BE2C (cell line): ENCODE data around the gene DNLZ.

ENCODE experiments used
- DNase-seq: peaks from one replicate; pipeline ENCODE4 v3.0.0-alpha.2; 2020
- H3K27me3 ChIP-seq: fragments of 250-450 bp; sonication (Bioruptor Pico); 2 replicates; pipeline ENCODE4 v1.5.1; 2020; ENCODE audit warnings: mild to moderate bottlenecking
- H3K36me3 ChIP-seq: fragments of 250-450 bp; sonication (Bioruptor Pico); 2 replicates; pipeline ENCODE4 v1.5.1; 2020; ENCODE audit warnings: mild to moderate bottlenecking
- H3K4me1 ChIP-seq: fragments of 250-450 bp; sonication (Bioruptor Pico); 2 replicates; pipeline ENCODE4 v1.5.1; 2020
- H3K4me3 ChIP-seq: 2 replicates; pipeline ENCODE4 v1.5.1; 2011; ENCODE audit warnings: low read depth, low read length
- H3K9me3 ChIP-seq: fragments of 250-450 bp; sonication (Bioruptor Pico); 2 replicates; pipeline ENCODE4 v1.5.1; 2020
- TF ChIP-seq, protein P1 (sequence below): IDR thresholded peaks from 2 replicates; pipeline ENCODE4 v1.5.1; 2012; ENCODE audit warnings: mild to moderate bottlenecking, low read depth, low read length

DNLZ gene

DNA sequence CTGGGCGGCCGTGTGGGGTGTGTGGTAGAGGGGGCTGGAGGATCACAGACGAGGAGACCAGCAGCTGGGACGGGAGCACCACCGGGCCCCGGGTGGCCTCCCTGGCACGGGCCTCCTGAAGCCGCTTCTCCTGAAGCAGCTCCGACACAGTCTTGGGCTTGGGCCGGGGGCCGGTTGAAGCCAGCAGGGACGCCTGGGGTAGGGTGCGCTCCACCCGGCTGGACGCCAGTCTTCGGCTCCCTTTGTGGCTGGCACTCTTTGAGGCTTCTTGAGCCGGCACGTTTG, 15.4 kb upstream of the DNLZ start:
- no peaks in the 10 kb centered on the region for H3K27me3 ChIP-seq
- DNase-seq, result no peak
- TF ChIP-seq, protein P1, sequence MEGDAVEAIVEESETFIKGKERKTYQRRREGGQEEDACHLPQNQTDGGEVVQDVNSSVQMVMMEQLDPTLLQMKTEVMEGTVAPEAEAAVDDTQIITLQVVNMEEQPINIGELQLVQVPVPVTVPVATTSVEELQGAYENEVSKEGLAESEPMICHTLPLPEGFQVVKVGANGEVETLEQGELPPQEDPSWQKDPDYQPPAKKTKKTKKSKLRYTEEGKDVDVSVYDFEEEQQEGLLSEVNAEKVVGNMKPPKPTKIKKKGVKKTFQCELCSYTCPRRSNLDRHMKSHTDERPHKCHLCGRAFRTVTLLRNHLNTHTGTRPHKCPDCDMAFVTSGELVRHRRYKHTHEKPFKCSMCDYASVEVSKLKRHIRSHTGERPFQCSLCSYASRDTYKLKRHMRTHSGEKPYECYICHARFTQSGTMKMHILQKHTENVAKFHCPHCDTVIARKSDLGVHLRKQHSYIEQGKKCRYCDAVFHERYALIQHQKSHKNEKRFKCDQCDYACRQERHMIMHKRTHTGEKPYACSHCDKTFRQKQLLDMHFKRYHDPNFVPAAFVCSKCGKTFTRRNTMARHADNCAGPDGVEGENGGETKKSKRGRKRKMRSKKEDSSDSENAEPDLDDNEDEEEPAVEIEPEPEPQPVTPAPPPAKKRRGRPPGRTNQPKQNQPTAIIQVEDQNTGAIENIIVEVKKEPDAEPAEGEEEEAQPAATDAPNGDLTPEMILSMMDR, result no peak
- no peak overlapping the region for H3K4me3 ChIP-seq
- peaks cover 60% of the 10 kb centered on the region for H3K36me3 ChIP-seq
- no peaks in the 10 kb centered on the region for H3K9me3 ChIP-seq
- no peaks in the 10 kb centered on the region; the same call in 1 of the 2 replicates for H3K4me1 ChIP-seq

DNA sequence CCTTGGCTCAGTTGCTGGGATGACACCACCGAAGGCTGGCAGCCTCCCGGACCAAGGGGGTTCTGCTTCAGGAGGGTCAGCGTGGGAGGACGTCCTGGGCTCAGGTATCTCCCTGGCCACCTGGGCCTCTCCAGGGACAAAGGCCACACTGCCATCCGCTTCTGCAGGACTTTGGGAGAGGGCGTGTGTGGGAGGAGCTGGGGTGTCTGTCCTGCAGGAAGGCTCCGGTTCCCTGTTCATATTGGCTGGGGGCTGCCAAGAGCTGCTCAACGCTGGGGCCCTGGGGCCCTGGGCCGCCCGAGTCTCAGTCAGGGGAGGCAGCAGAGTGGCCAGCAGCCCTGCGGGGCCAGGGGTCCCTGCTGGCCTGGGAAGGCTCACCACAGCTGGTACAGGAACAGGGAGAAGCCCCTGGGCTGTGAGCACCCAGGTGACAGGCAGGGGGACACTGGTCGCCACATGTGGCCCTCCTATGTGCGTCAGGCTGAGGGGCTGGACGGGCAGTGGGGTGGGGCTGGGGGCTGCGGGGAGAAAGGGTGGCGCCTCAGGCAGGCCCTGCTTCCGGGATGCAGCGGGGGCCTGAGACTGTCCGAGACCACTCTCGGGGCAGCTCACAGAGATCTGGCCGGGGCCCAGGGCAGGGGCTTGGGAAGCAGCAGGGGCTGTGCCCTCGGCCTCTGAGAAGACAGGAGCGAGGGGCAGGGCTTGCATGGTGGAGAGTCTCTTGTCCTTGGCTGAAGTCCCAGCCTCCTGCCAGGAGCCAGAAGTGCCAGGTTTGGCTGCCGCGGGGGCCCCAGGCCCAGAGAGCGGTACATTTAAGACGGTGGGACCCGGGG, 14.8 kb upstream of the DNLZ start:
- no peaks in the 10 kb centered on the region for H3K9me3 ChIP-seq
- no peaks in the 10 kb centered on the region for H3K27me3 ChIP-seq
- H3K36me3 ChIP-seq, result peaks cover 56% of the 10 kb centered on the region
- DNase-seq, result no peak
- TF ChIP-seq, protein P1, result no peak
- H3K4me3 ChIP-seq, result no peak overlapping the region
- peaks cover 5% of the 10 kb centered on the region for H3K4me1 ChIP-seq

DNA sequence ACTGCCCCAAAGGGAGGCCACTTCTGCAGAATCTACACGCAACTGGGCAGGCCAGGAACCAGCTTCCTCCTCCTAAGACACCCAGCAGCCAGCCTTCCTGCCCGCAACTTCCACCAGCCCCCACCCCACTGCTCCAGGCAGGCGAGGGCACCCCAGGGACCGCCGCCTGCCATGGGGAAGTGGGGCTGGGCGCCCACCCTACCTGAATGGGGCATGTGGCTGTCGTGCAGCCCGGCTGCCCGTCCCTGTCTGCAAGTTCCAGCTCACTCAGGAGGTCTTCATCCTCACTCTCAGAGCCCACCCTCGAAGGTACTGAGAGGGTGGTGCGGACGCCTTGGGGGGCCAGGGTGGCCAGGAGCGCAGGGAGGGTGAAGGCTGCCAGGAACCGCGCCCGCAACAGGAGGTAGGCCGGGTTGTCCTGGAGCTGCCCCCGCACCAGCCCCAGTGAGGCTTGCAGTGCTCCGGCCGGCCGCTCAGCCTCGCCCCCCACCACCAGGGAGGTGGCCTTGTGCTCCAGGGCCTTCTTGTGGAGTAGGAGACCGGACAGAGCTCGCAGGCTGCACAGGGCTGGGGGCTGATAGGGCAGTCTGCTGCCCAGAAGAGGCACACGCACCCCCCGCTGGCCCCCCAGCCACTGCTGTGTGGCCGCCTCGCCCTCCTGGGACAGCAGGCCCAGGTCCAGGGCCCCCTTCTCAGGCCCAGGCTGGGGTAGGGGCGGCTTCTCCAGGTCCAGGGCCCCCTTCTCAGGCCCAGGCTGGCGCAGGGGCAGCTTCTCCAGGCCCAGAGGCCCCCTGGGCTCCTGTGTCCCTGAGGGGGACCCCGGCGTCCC, 14.0 kb upstream of the DNLZ start:
- H3K27me3 ChIP-seq, result no peaks in the 10 kb centered on the region
- no peaks in the 10 kb centered on the region for H3K9me3 ChIP-seq
- no peak overlapping the region for H3K4me3 ChIP-seq
- TF ChIP-seq, protein P1, result no peak
- peaks cover 14% of the 10 kb centered on the region for H3K4me1 ChIP-seq
- DNase-seq, result no peak
- peaks cover 48% of the 10 kb centered on the region for H3K36me3 ChIP-seq

DNA sequence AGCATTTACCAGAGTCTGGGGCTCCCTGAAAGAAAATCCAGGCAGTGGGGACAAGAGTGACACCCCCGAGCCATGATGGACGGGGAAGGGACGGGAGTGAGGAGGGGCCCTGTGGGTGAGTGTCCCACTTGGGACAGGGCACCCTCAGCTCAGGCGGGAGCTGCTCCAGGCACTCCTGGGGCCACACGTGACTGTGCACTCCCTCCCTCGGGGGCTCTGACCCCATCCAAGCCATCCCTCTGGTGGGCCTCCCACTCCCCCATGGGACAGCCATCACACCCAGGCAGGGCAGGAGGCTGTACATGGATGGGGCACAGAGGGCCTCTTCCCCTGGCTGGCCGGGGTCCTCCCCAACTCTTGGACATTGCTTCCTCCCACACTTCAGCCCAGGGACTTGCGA, 12.9 kb upstream of the DNLZ start:
- Histone ChIP-seq H3K36me3 (peaks cover 37% of the 10 kb centered on the region), H3K9me3 (no peaks in the 10 kb centered on the region), H3K4me3 (no peak overlapping the region), H3K27me3 (no peaks in the 10 kb centered on the region), H3K4me1 (peaks cover 18% of the 10 kb centered on the region)
- TF ChIP-seq, protein P1, result no peak
- no peak for DNase-seq

DNA sequence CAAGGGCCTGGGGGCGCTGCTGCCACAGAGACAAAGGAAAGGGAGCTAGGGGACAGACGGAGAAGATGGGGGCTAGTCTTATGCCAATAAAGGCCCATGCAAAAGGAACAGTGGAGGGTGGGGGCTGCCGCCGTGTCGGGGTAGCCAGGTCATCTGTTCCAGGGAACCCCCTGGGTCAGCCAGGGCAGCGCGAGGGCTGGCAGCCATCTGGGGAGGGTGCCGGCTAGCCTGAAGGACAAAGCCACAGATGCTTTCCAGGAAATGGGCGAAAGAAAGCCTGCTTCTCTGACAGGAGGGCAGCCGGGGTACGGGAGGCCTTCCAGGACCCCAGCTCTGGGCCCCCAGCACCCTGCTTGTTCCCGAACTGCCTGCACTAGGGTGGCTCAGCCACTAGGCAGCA, 11.6 kb upstream of the DNLZ start:
- H3K9me3 ChIP-seq, result no peaks in the 10 kb centered on the region
- H3K27me3 ChIP-seq, result no peaks in the 10 kb centered on the region
- no peak for DNase-seq
- H3K4me1 ChIP-seq, result peaks cover 18% of the 10 kb centered on the region
- no peak overlapping the region for H3K4me3 ChIP-seq
- TF ChIP-seq, protein P1, result no peak
- H3K36me3 ChIP-seq, result peaks cover 29% of the 10 kb centered on the region

DNA sequence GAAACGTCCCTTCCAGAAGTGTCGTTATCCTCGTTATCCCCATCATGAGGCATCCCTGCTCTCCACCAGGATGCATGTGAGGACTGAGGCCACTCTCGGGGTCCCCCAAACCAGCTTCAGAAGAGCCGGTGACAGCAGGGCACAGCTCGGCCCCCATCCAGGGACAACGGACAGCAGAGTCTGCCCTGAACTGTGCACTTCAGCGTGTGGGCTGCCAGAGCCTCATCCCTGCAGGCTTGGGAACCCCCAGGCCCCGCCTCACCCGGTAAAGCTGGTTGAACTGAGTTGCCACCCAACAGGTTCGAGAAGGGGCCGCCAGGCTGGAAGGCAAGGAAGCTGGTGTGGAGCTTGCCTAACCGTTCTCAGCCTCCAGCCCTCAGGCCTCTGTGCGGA, 10.6 kb upstream of the DNLZ start:
- Histone ChIP-seq H3K4me3 (no peak overlapping the region), H3K36me3 (peaks cover 27% of the 10 kb centered on the region), H3K27me3 (no peaks in the 10 kb centered on the region), H3K4me1 (peaks cover 18% of the 10 kb centered on the region), H3K9me3 (no peaks in the 10 kb centered on the region)
- TF ChIP-seq, protein P1, result no peak
- DNase-seq, result no peak
